GM12892 (cell line): Measurements from ENCODE around the gene ZFYVE21.

Experiments
- DNase-seq: peaks from one replicate; pipeline ENCODE4 v3.0.0; 2011; ENCODE audit not compliant: insufficient read length
- FAIRE-seq: peaks from 2 replicates; lab custom pipeline; 2011; peaks lifted over from hg19 to GRCh38; lab: Jason Lieb, UNC
- POLR2A ChIP-seq: IDR thresholded peaks from 2 replicates; pipeline ENCODE4 v1.6.1; 2011; ENCODE audit warnings: low read depth, low read length, control low read depth
- POLR2AphosphoS5 ChIP-seq: IDR thresholded peaks from 2 replicates; pipeline ENCODE4 v1.6.1; 2011; ENCODE audit warnings: low read depth, low read length, control low read depth
- TAF1 ChIP-seq: IDR thresholded peaks from 2 replicates; pipeline ENCODE4 v1.6.1; 2011; ENCODE audit warnings: low read depth, mild to moderate bottlenecking, control low read depth, low read length, borderline replicate concordance

ZFYVE21 gene

GRCh38 chr14:103700753-103701490 lies 14.7 kb upstream of the ZFYVE21 start:
- DNase-seq, result no peak
- TF ChIP-seq POLR2AphosphoS5 (no peak), TAF1 (no peak), POLR2A (no peak)
- no peak for FAIRE-seq

- no peak for FAIRE-seq
- DNase-seq, result no peak
- TF ChIP-seq POLR2AphosphoS5 (no peak), POLR2A (no peak), TAF1 (no peak)
These were observed 13.5 kb upstream of the ZFYVE21 start for GRCh38 chr14:103702095-103702494.

DNA sequence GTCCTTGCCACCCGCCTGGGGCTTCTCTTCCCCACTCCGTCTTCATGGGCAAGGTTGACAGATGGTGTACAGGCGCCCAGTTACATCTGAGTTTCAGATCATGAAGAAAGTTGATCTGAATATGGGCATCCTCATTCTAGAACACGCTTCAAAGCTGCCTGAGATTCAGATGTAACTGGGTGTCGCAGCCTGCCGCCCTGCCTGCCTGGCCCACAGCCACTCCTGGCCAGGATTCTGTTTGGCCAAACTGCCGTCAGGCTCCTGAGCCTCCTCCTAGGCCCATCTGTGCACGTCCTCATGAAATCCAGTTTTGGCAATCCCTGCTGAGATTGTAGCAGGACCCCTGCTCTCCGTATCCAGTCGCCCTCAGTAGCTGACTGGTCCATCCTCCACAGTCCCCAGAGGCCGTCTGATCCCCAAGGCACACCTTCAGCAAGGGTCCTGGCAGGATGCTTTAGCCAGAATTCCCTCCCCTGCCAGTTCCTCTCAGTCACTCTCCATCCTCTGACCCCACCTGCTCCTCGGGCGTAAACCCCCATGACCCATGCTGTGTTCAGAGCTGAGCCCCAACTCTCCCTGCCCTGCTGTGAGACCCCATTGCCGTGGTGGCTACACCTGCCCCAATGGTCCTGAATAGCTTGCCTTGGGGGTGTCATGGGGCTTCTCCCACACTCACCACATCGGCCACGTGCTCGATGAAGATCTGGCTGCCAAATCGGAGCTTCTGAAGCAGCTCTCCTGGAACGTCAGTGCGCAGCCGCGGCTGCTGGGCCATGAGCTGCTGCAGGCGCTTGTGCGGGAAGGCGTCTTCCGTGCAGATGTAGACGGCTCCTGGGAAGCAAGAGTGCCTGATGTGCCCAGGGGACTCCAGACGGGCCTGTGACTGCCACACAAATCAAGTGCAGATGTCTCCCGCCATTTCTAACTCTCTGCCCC lies 12.8 kb upstream of the ZFYVE21 start:
- FAIRE-seq (no peak), DNase-seq (no peak)
- TF ChIP-seq POLR2AphosphoS5 (no peak), POLR2A (no peak), TAF1 (no peak)

- FAIRE-seq (no peak), DNase-seq (no peak)
- TF ChIP-seq POLR2AphosphoS5, result no peak; the same call in 1 of the 2 replicates
- TF ChIP-seq TAF1, result no peak
- no peak; the same call in 1 of the 2 replicates for TF ChIP-seq POLR2A
These were observed 11.9 kb upstream of the ZFYVE21 start for GRCh38 chr14:103703433-103704385.

DNA sequence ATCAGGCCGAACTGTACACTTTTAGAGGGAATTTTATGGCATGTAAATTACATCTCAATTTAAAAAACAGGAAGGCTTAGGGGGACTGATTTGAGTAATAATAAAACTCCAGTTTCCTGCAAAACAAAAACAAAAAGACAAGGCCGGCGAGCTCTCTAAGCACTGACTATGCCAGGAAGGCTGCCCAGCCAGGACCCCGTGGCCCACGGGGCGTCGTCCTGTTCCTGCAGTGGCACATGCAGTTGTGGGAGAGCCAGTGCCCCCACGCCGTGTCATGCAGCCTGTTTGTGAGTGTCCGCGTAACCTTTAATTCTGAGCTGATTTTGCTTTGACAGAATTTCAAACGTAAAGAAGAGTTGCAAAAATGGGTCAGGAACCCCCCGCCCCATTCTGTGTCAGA lies 10.9 kb upstream of the ZFYVE21 start:
- no peak for TF ChIP-seq POLR2A
- no peak for TF ChIP-seq TAF1
- no peak for TF ChIP-seq POLR2AphosphoS5
- no peak for FAIRE-seq
- no peak for DNase-seq

- TF ChIP-seq POLR2A, result no peak
- TF ChIP-seq POLR2AphosphoS5, result no peak
- DNase-seq (no peak), FAIRE-seq (no peak)
These were observed 10.5 kb upstream of the ZFYVE21 start for GRCh38 chr14:103705118-103705503.

GRCh38 chr14:103705504-103706284 lies 9.9 kb upstream of the ZFYVE21 start:
- DNase-seq (no peak), FAIRE-seq (no peak)
- no peak for TF ChIP-seq POLR2AphosphoS5
- no peak for TF ChIP-seq POLR2A
- TF ChIP-seq TAF1, result no peak

DNA sequence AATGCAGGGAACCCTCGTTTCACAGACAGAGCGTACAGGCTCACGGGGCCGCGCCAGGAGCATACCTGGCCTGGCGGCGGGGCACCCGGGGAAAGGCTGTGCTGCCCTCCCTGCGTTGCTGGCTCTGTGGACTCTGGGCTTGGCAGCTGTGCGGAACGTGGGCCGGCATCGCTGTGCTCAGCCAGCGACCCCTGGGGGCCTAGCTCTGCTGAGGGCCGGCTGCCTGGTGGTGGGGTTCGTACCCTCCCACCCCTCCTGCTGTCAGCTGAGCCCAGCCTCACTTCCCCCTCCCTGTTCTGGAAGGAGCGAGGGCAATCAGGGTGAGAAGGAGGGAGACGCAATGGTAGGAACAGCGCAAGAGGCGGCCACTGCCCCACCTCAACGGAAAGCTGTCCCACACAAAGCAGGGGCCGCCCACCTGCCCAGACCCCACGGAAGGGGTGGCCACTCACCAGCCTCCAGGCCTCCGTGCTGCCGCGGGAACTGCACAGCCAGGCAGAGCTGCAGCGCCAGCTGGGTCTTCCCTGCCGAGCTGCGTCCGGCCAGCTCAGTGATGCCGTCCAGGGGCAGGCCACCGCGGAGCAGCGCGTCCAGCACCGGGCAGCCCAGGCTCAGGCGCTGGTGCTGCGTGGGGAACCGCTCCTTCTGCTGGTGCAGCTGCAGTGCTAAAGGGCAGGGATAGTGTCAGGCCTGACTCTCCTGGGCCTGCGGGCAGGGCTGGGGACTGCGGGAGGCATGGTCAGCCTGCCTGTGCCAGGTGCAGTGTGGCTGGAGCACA lies 8.9 kb upstream of the ZFYVE21 start:
- DNase-seq, result no peak
- no peak for TF ChIP-seq POLR2AphosphoS5
- no peak; the same call in 1 of the 2 replicates for TF ChIP-seq POLR2A
- TF ChIP-seq TAF1, result no peak
- no peak for FAIRE-seq

- FAIRE-seq (no peak), DNase-seq (no peak)
- no peak for TF ChIP-seq TAF1
These were observed 8.0 kb upstream of the ZFYVE21 start for GRCh38 chr14:103707329-103708263.
